IMR-90 (cell line): ENCODE data around the gene CCDC88C. TPM values are rescaled to one million over a fixed set of nuclear protein-coding genes. Genes with fewer than 3 reads are reported as not detected.

ENCODE experiments used
- ATAC-seq: fragments of 200-7000 bp; cut with Tn5 transposase; 2 replicates; pipeline ENCODE4 v1.9.1; 2020; ENCODE audit warnings: low read depth, mild to moderate bottlenecking, moderate library complexity
- BruUV-seq: library from RNA; stranded (reverse); fragments of 400-500 nt; replicated peaks from 2 replicates; lab custom pipeline; 2021; lab: Mats Ljungman, UMichigan
- CTCF ChIA-PET: fragments of 300-600 bp; formaldehyde crosslinking; extraction: SDS; loops from one replicate; lab custom pipeline; 2021; ENCODE audit warnings: antibody characterized with exemption; lab: Yijun Ruan, JAX
- POLR2A ChIA-PET: fragments of 300-600 bp; sonication (Branson Sonifier 250); formaldehyde crosslinking; loops from one replicate; lab custom pipeline; 2022; ENCODE audit warnings: antibody characterized with exemption; ENCODE audit not compliant: unreplicated experiment; lab: Charles Lee
- DNase-seq: peaks from one replicate; pipeline ENCODE4 v3.0.0; 2013
- H2AFZ ChIP-seq: replicated peaks from 2 replicates; pipeline ENCODE3; 2013; ENCODE audit warnings: low read length, mild to moderate bottlenecking; ENCODE audit not compliant: poor library complexity
- H2AK5ac ChIP-seq: 2 replicates; pipeline ENCODE4 v1.6.1; 2013; ENCODE audit warnings: low read depth, low read length, inconsistent platforms
- H2AK9ac ChIP-seq: replicated peaks from 2 replicates; pipeline ENCODE3; 2013; ENCODE audit warnings: mild to moderate bottlenecking, low read depth, low read length, moderate library complexity; ENCODE audit not compliant: poor library complexity
- H2BK120ac ChIP-seq: 2 replicates; pipeline ENCODE4 v1.6.1; 2013; ENCODE audit warnings: low read depth, low read length, inconsistent platforms
- H2BK15ac ChIP-seq: 3 replicates; pipeline ENCODE4 v1.6.1; 2013; ENCODE audit warnings: low read depth, low read length, inconsistent platforms
- H2BK20ac ChIP-seq: 2 replicates; pipeline ENCODE4 v1.6.1; 2013; ENCODE audit warnings: low read depth, mild to moderate bottlenecking, inconsistent platforms, low read length, moderate library complexity
- H2BK5ac ChIP-seq: 2 replicates; pipeline ENCODE4 v1.6.1; 2013; ENCODE audit warnings: mild to moderate bottlenecking, low read depth, low read length, inconsistent platforms; ENCODE audit not compliant: poor library complexity, severe bottlenecking
- H3K14ac ChIP-seq: replicated peaks from 2 replicates; pipeline ENCODE4 v1.6.1; 2013; ENCODE audit warnings: low read depth, low read length, inconsistent platforms
- H3K18ac ChIP-seq: 2 replicates; pipeline ENCODE4 v1.6.1; 2013; ENCODE audit warnings: low read depth, low read length, control low read depth
- H3K23ac ChIP-seq: 2 replicates; pipeline ENCODE4 v1.6.1; 2013; ENCODE audit warnings: low read depth, low read length, inconsistent platforms
- H3K27ac ChIP-seq: 2 replicates; pipeline ENCODE4 v1.5.1; 2013; ENCODE audit warnings: mild to moderate bottlenecking, control low read depth, low read length; ENCODE audit not compliant: insufficient read depth
- H3K27me3 ChIP-seq: 2 replicates; pipeline ENCODE4 v1.6.1; 2013; ENCODE audit warnings: low read length; ENCODE audit not compliant: control insufficient read depth, insufficient read depth
- H3K36me3 ChIP-seq: 2 replicates; pipeline ENCODE4 v1.6.1; 2013; ENCODE audit warnings: low read length, mixed read lengths; ENCODE audit not compliant: control insufficient read depth, insufficient read depth
- H3K4ac ChIP-seq: 2 replicates; pipeline ENCODE4 v1.6.1; 2013; ENCODE audit warnings: low read depth, low read length, inconsistent platforms
- H3K4me1 ChIP-seq: 2 replicates; pipeline ENCODE4 v1.6.1; 2013; ENCODE audit warnings: low read length, mixed read lengths; ENCODE audit not compliant: control insufficient read depth, insufficient read depth
- H3K4me2 ChIP-seq: 2 replicates; pipeline ENCODE4 v1.6.1; 2013; ENCODE audit warnings: low read depth, mild to moderate bottlenecking, control low read depth, low read length, moderate library complexity
- H3K4me3 ChIP-seq: 2 replicates; pipeline ENCODE4 v1.5.1; 2013; ENCODE audit warnings: low read depth, mild to moderate bottlenecking, control low read depth, low read length, moderate library complexity; ENCODE audit not compliant: insufficient read depth
- H3K56ac ChIP-seq: 2 replicates; pipeline ENCODE4 v1.6.1; 2013; ENCODE audit warnings: low read length, inconsistent platforms; ENCODE audit not compliant: insufficient read depth; ENCODE audit errors: extremely low read depth
- H3K79me1 ChIP-seq, 2 experiments: 2 replicates each; pipeline ENCODE4 v1.6.1; 2013; ENCODE audit warnings: low read length in 2 of 2, inconsistent platforms in 1 of 2, low read depth in 1 of 2
- H3K9ac ChIP-seq: 2 replicates; pipeline ENCODE4 v1.6.1; 2013; ENCODE audit warnings: low read depth, low read length, control low read depth
- H3K9me1 ChIP-seq: 2 replicates; pipeline ENCODE4 v1.6.1; 2013; ENCODE audit warnings: low read length, inconsistent platforms; ENCODE audit not compliant: insufficient read depth
- H3K9me3 ChIP-seq: 2 replicates; pipeline ENCODE4 v1.6.1; 2013; ENCODE audit warnings: low read length; ENCODE audit not compliant: control insufficient read depth, insufficient read depth
- H4K20me1 ChIP-seq: 2 replicates; pipeline ENCODE4 v1.6.1; 2013; ENCODE audit warnings: low read length, inconsistent platforms; ENCODE audit not compliant: insufficient read depth
- H4K5ac ChIP-seq: 2 replicates; pipeline ENCODE4 v1.6.1; 2013; ENCODE audit warnings: mild to moderate bottlenecking, low read depth, low read length, control low read depth
- H4K8ac ChIP-seq, 2 experiments: 2 replicates each; pipeline ENCODE4 v1.6.1; 2013; ENCODE audit warnings: low read depth in 2 of 2, low read length in 2 of 2, control low read depth in 1 of 2, inconsistent platforms in 1 of 2
- H4K91ac ChIP-seq: 2 replicates; pipeline ENCODE4 v1.6.1; 2013; ENCODE audit warnings: low read depth, low read length, inconsistent platforms; ENCODE audit not compliant: insufficient read depth
- BHLHE40 ChIP-seq: fragments of 150-350 bp; IDR thresholded peaks from 2 replicates; pipeline ENCODE4 v1.6.1; 2016; ENCODE audit warnings: mild to moderate bottlenecking, low read depth, low read length
- CEBPB ChIP-seq: IDR thresholded peaks from 2 replicates; pipeline ENCODE4 v1.6.1; 2012; ENCODE audit warnings: low read depth, low read length, improper control_type of control experiment
- CHD1 ChIP-seq: IDR thresholded peaks from 2 replicates; pipeline ENCODE4 v1.6.1; 2012; ENCODE audit warnings: low read depth, low read length, improper control_type of control experiment
- FOS ChIP-seq: fragments of 150-350 bp; IDR thresholded peaks from 2 replicates; pipeline ENCODE4 v1.6.1; 2016; ENCODE audit warnings: low read depth, low read length
- MAFK ChIP-seq: IDR thresholded peaks from 2 replicates; pipeline ENCODE4 v1.6.1; 2012; ENCODE audit warnings: low read depth, low read length, improper control_type of control experiment
- MAZ ChIP-seq: IDR thresholded peaks from 2 replicates; pipeline ENCODE4 v1.6.1; 2012; ENCODE audit warnings: low read depth, mild to moderate bottlenecking, low read length, improper control_type of control experiment, moderate library complexity, borderline replicate concordance
- MXI1 ChIP-seq: IDR thresholded peaks from 2 replicates; pipeline ENCODE4 v1.6.1; 2012; ENCODE audit warnings: low read depth, mild to moderate bottlenecking, low read length, moderate library complexity, borderline replicate concordance
- NFE2L2 ChIP-seq: fragments of 150-350 bp; IDR thresholded peaks from 2 replicates; pipeline ENCODE4 v1.6.1; 2016; ENCODE audit warnings: low read depth, mild to moderate bottlenecking, low read length
- POLR2A ChIP-seq: IDR thresholded peaks from 2 replicates; pipeline ENCODE4 v1.6.1; 2012; ENCODE audit warnings: mild to moderate bottlenecking, low read depth, low read length
- RAD21 ChIP-seq: IDR thresholded peaks from 2 replicates; pipeline ENCODE4 v1.6.1; 2012; ENCODE audit warnings: low read length, improper control_type of control experiment
- RCOR1 ChIP-seq: IDR thresholded peaks from 2 replicates; pipeline ENCODE4 v1.6.1; 2012; ENCODE audit warnings: mild to moderate bottlenecking, low read length, improper control_type of control experiment; ENCODE audit not compliant: insufficient replicate concordance
- RFX5 ChIP-seq: IDR thresholded peaks from 2 replicates; pipeline ENCODE4 v1.8.0; 2012; ENCODE audit warnings: low read depth, mild to moderate bottlenecking, low read length, moderate library complexity
- SMC3 ChIP-seq: fragments of 150-350 bp; IDR thresholded peaks from 2 replicates; pipeline ENCODE4 v1.6.1; 2016; ENCODE audit warnings: low read depth, mild to moderate bottlenecking, antibody characterized with exemption, low read length, moderate library complexity
- WGBS, 2 experiments: methylation state at CpG; one replicate each; pipeline versions ENCODE4 v1.1.5 to v1.1.7; 2013; ENCODE audit warnings: missing lambda C conversion rate in 2 of 2; ENCODE audit not compliant: insufficient read length in 1 of 2; ENCODE audit errors: extremely low coverage in 2 of 2; 5-methylcytosine and 5-hydroxymethylcytosine counted together
- dilution Hi-C: fragments of 300-500 bp; cut with HindIII; formaldehyde crosslinking; loops from one replicate; pipeline ENCODE4 v1.14.3; 2018; ENCODE audit warnings: low sequenced_read_pairs; ENCODE audit not compliant: unreplicated experiment
- in situ Hi-C: fragments of 300-500 bp; cut with MboI; formaldehyde crosslinking; loops from 3 replicates; pipeline ENCODE4 v1.14.3; 2019; ENCODE audit warnings: low sequenced_read_pairs, inconsistent platforms, mixed read lengths
- intact Hi-C: fragments of 100-400 bp; cut with micrococcal nuclease; formaldehyde crosslinking; loops from 2 replicates; pipeline ENCODE4 v1.10.0; 2022
- polyA plus RNA-seq, 3 experiments: library from polyadenylated mRNA; depleted of rRNA; stranded (reverse); fragments of >200 nt; gene quantifications; 2 replicates each; pipeline ENCODE4 v1.2.3, GENCODE V29; 2012; ENCODE audit warnings: low replicate concordance in 1 of 3
- total RNA-seq: library from RNA; depleted of rRNA; stranded (reverse); fragments of >200 nt; gene quantifications from 2 replicates; pipeline ENCODE4 v1.2.3, GENCODE V29; 2012
- TF ChIP-seq, protein P1 (sequence below): fragments of 150-350 bp; IDR thresholded peaks from 2 replicates; pipeline ENCODE4 v1.6.1; 2017; ENCODE audit warnings: mild to moderate bottlenecking, antibody characterized with exemption, low read length, low read depth
- TF ChIP-seq, protein P2 (sequence below): conservative IDR thresholded peaks from 2 replicates; pipeline ENCODE4 v1.5.1; 2012; ENCODE audit warnings: mild to moderate bottlenecking, low read depth, low read length, improper control_type of control experiment
- TF ChIP-seq, protein P3 (sequence below): fragments of 150-350 bp; IDR thresholded peaks from 2 replicates; pipeline ENCODE4 v1.6.1; 2016; ENCODE audit warnings: low read depth, mild to moderate bottlenecking, low read length, moderate library complexity, borderline replicate concordance

Gene CCDC88C
- total and polyA plus RNA-seq, 2 of the 4 experiments (the other 2 are of a cell fraction), result 0.17 to 0.18 TPM

DNA sequence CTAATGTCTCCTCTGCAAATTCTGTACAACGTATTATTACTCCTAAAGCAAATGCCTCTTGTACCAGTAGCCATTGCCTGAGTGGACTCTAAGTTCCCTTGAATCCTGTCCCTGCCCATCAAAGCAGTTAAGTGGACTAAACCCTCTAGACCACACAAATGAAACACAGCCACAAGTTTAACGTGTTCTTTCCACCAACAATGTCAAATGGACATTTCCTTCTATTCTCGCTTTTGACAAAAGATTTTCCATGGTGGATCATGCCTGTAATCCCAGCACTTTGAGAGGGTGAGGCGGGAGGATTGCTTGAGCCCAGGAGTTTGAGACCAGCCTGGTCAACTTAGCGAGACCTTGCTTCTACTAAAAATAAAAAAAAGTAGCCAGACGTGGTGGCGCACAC lies 15.9 kb downstream of the CCDC88C start:
- dilution Hi-C loops, result no loop called here
- intact Hi-C loops, result no loop called here
- in situ Hi-C loops, result no loop called here

More for the DNA sequence above, 15.9 kb downstream of the CCDC88C start:
- no peak overlapping the region for H3K9ac ChIP-seq
- no peak overlapping the region for H4K91ac ChIP-seq
- H3K79me1 ChIP-seq, result no peaks in the 10 kb centered on the region
- no peaks in the 10 kb centered on the region for H3K9me1 ChIP-seq
- no peak for TF ChIP-seq BHLHE40
- TF ChIP-seq MAZ, result no peak
- TF ChIP-seq NFE2L2, result no peak
- TF ChIP-seq RFX5, result no peak
- TF ChIP-seq CEBPB, result no peak
- TF ChIP-seq, protein P1, sequence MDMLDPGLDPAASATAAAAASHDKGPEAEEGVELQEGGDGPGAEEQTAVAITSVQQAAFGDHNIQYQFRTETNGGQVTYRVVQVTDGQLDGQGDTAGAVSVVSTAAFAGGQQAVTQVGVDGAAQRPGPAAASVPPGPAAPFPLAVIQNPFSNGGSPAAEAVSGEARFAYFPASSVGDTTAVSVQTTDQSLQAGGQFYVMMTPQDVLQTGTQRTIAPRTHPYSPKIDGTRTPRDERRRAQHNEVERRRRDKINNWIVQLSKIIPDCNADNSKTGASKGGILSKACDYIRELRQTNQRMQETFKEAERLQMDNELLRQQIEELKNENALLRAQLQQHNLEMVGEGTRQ, result no peak
- TF ChIP-seq, protein P2, sequence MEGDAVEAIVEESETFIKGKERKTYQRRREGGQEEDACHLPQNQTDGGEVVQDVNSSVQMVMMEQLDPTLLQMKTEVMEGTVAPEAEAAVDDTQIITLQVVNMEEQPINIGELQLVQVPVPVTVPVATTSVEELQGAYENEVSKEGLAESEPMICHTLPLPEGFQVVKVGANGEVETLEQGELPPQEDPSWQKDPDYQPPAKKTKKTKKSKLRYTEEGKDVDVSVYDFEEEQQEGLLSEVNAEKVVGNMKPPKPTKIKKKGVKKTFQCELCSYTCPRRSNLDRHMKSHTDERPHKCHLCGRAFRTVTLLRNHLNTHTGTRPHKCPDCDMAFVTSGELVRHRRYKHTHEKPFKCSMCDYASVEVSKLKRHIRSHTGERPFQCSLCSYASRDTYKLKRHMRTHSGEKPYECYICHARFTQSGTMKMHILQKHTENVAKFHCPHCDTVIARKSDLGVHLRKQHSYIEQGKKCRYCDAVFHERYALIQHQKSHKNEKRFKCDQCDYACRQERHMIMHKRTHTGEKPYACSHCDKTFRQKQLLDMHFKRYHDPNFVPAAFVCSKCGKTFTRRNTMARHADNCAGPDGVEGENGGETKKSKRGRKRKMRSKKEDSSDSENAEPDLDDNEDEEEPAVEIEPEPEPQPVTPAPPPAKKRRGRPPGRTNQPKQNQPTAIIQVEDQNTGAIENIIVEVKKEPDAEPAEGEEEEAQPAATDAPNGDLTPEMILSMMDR, result no peak
- TF ChIP-seq POLR2A, result no peak
- no peak for TF ChIP-seq RAD21
- no peak for TF ChIP-seq SMC3
- no peak for TF ChIP-seq MXI1
- TF ChIP-seq, protein P3, sequence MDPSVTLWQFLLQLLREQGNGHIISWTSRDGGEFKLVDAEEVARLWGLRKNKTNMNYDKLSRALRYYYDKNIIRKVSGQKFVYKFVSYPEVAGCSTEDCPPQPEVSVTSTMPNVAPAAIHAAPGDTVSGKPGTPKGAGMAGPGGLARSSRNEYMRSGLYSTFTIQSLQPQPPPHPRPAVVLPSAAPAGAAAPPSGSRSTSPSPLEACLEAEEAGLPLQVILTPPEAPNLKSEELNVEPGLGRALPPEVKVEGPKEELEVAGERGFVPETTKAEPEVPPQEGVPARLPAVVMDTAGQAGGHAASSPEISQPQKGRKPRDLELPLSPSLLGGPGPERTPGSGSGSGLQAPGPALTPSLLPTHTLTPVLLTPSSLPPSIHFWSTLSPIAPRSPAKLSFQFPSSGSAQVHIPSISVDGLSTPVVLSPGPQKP, result no peak
- no peak for TF ChIP-seq CHD1
- no peak for TF ChIP-seq MAFK
- TF ChIP-seq FOS, result no peak
- no peak for TF ChIP-seq RCOR1
- no peak overlapping the region for H2AK5ac ChIP-seq
- POLR2A ChIA-PET, result no interaction called here
- H3K23ac ChIP-seq, result no peak overlapping the region
- H3K27me3 ChIP-seq, result peaks cover 8% of the 10 kb centered on the region; the same call in 1 of the 2 replicates
- WGBS, 2 experiments, result 100% methylated on average over 1 of the region's 7 CpGs; no CpG with 5 or more reads in 1 of the 2 experiments
- no peak overlapping the region for H4K5ac ChIP-seq
- no peak overlapping the region for H3K27ac ChIP-seq
- ATAC-seq, result no peak
- H3K4me1 ChIP-seq, result no peaks in the 10 kb centered on the region
- H2BK15ac ChIP-seq, result no peak overlapping the region
- H2BK120ac ChIP-seq, result no peak overlapping the region
- H3K9me3 ChIP-seq, result no peaks in the 10 kb centered on the region
- no peaks in the 10 kb centered on the region for H4K20me1 ChIP-seq
- no peak for DNase-seq
- no peak overlapping the region for H4K8ac ChIP-seq
- no peak overlapping the region for H2AK9ac ChIP-seq
- no peak overlapping the region for H3K4ac ChIP-seq
- CTCF ChIA-PET, result no interaction called here
- H2BK5ac ChIP-seq, result no peak overlapping the region
- no TSS peak for BruUV-seq
- H3K14ac ChIP-seq, result no peak overlapping the region
- H3K36me3 ChIP-seq, result no peaks in the 10 kb centered on the region
- H3K18ac ChIP-seq, result no peak overlapping the region
- H2BK20ac ChIP-seq, result no peak overlapping the region
- H3K4me3 ChIP-seq, result no peak overlapping the region
- no peak overlapping the region for H3K4me2 ChIP-seq
- H3K56ac ChIP-seq, result no peak overlapping the region
- H2AFZ ChIP-seq, result no peak overlapping the region
